GM19328 (cell line): Measurements from ENCODE around the gene WDR91.
"Not testable (repeated sequence)": the region's sequence is repeated elsewhere in the genome, so short reads cannot be mapped to it uniquely, and the experiment has no call there.

ENCODE experiments used
- ATAC-seq: cut with Tn5 transposase; IDR thresholded peaks from one replicate; pipeline ENCODE4 v1.9.1; 2021; ENCODE audit warnings: mild to moderate bottlenecking, moderate library complexity; ENCODE audit not compliant: unreplicated experiment

WDR91 gene

GRCh38 chr7:135180122-135180521, 31.2 kb downstream of the WDR91 start:
- ATAC-seq: no peak

GRCh38 chr7:135179321-135179925, 31.9 kb downstream of the WDR91 start:
- ATAC-seq: no peak

- ATAC-seq: no peak
Observed at GRCh38 chr7:135178364-135178763, 33.0 kb downstream of the WDR91 start.

- no peak for ATAC-seq
Observed at GRCh38 chr7:135177028-135177696, 34.2 kb downstream of the WDR91 start.

- ATAC-seq: no peak
Observed at GRCh38 chr7:135175931-135176330, 35.4 kb downstream of the WDR91 start.

GRCh38 chr7:135174941-135175340, 36.4 kb downstream of the WDR91 start:
- ATAC-seq: no peak

- not testable (repeated sequence) for ATAC-seq
Observed at GRCh38 chr7:135173916-135174315, 37.4 kb downstream of the WDR91 start.

GRCh38 chr7:135171581-135172291, 39.6 kb downstream of the WDR91 start:
- ATAC-seq: not testable (repeated sequence)

GRCh38 chr7:135170998-135171481, 40.3 kb downstream of the WDR91 start:
- ATAC-seq: peak; percentile 15

GRCh38 chr7:135170274-135170997, 40.9 kb downstream of the WDR91 start, which contains the start of gene CYREN:
Gene CYREN, minus strand, starts transcription at chr7:135170707. Its CDS starts 1,785 bp downstream, at chr7:135168922.
- ATAC-seq: peak; percentile 72

- peak; percentile 10 for ATAC-seq
Observed at GRCh38 chr7:135169964-135170273, 41.4 kb downstream of the WDR91 start.

GRCh38 chr7:135169141-135169963, 42.0 kb downstream of the WDR91 start:
- ATAC-seq: peak; percentile 41

GRCh38 chr7:135168489-135169140, 42.7 kb downstream of the WDR91 start:
- no peak for ATAC-seq

- no peak for ATAC-seq
Observed at GRCh38 chr7:135168001-135168400, 43.3 kb downstream of the WDR91 start.

- no peak for ATAC-seq
Observed at GRCh38 chr7:135167365-135167917, 43.9 kb downstream of the WDR91 start.

- ATAC-seq: no peak
Observed at GRCh38 chr7:135166338-135166990, 44.9 kb downstream of the WDR91 start.

GRCh38 chr7:135165862-135166261, 45.5 kb downstream of the WDR91 start:
- ATAC-seq: no peak

GRCh38 chr7:135164357-135165061, 46.8 kb downstream of the WDR91 start:
- no peak for ATAC-seq
